Melanocyte of skin (primary cell): ENCODE results near the gene DTYMK. TPM values are rescaled to one million over a fixed set of nuclear protein-coding genes. Genes with fewer than 3 reads are reported as not detected.

Experiments used
- total RNA-seq, 2 donors: library from RNA; depleted of rRNA; stranded (reverse); fragments of >200 nt; gene quantifications; 2 replicates each; pipeline ENCODE4 v1.2.3, GENCODE V29; 2012

Gene DTYMK
- total RNA-seq, result 10 to 100 TPM; 34.1 to 86.6 TPM

DNA sequence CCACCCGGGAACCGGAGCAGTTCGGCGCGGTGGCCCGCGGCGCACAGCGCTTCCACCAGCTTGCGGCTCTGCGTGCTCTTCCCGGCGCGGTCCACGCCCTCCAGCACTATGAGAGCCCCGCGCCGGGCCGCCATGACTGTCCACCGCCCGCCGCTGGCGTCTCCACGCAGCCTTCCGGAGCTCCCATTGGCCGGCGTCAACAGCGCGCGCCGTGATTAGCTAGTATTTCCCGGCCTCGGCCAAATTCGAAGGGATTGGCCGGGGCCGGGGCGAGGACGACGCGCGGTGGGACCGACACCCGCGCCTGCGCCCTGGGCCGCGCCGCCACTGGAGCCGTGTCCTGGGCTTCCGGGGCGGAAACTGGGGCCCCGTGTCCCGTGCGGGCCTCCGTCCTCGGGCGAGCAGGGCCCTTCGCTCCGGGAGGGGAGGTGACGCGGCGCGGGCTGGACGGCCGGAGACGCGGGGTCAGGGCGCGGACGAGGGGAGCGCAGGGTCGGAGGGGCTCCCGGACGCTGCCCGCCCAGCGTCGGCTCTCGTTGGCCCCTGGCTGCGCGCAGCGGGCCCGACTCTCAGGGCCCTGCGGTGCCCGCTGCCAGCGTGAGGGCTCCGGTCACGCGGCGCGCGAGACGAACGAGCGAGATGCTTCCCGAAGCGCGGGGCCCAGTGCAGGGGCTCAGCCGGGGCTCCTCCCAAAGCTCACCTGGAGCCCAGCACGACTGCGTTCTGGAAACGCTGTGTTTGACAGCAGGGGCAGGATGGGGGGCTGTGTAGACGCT lies at the start of gene DTYMK:
TSS of gene DTYMK (minus strand) at position 166 of the 776 bp plus-strand sequence. CDS start at position 134, 32 bp downstream.

GRCh38 chr2:241734467-241735208 lies 48.0 kb upstream of the DTYMK start, which contains the start of gene D2HGDH:
D2HGDH (plus strand) TSS chr2:241734630; CDS start chr2:241735225, 595 bp downstream.

DNA sequence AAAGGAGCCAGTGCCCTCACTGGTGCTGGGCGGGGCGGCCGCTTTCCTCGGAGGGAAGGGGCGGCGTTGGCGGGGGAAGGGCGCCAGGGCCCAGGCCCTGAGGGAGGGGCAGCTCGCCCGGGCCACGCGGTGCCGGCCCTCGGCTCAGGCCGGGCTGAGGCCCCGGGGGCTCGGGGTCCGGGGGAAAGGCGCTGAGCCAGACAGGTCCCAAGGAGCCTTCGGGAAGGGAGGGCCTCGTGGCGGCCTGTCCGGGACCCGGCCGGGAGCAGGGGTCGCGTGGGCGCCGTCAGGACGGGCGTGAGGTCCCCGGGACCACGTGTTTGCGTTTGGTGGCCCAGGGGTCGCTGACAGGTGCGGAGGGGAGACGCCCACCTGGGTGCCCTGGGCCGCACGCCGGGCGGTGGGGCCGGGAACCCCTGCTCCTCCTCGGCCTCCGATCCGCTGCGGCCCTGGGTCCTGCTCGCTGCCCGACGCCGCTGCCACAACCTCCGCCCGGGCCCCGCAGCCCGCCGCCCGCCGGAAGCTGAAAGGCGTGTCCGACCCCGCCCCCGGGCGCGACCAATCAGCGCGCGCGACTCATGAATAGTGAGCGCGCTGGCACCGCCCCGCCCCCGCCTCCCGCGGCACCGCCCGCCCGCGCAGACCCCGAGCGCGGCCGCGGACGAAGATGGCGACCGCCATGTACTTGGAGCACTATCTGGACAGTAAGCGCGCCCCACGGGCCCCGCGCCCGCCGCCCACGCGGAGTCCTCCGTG lies 15.0 kb upstream of the DTYMK start, which contains the start of gene ING5:
TSS of gene ING5 (plus strand) at position 641 of the 756 bp plus-strand sequence. CDS start at position 668, 27 bp downstream.

GRCh38 chr2:241637018-241637794 lies 49.4 kb downstream of the DTYMK start, which contains the start of the genes ATG4B and THAP4:
ATG4B (plus strand) TSS chr2:241637693; CDS start chr2:241637715, 22 bp downstream.
THAP4 (minus strand) TSS chr2:241637158; CDS start chr2:241637017, 141 bp downstream.

Other genes starting within 250 kb of the DTYMK start
- 100 to 1,000 TPM; 115 to 145 TPM for gene STK25, start 178.2 kb downstream of the DTYMK start, total RNA-seq
- gene BOK, start 128.1 kb downstream of the DTYMK start, total RNA-seq, result 1 to 10 TPM; 3.3 to 10.0 TPM
- 10 to 100 TPM; 37.9 to 68.3 TPM for gene THAP4, start 49.7 kb downstream of the DTYMK start, total RNA-seq
- 10 to 100 TPM; 70.9 to 72.3 TPM for gene ATG4B, start 49.1 kb downstream of the DTYMK start, total RNA-seq
- 10 to 100 TPM in 1 of 2 donors, 1 to 10 TPM in 1; 7.6 to 11.0 TPM for gene ING5, start 15.2 kb upstream of the DTYMK start, total RNA-seq
- 10 to 100 TPM in 1 of 2 donors, 1 to 10 TPM in 1; 10.0 to 15.8 TPM for gene D2HGDH, start 47.8 kb upstream of the DTYMK start, total RNA-seq
- gene GAL3ST2, start 90.0 kb upstream of the DTYMK start, total RNA-seq, result under 1 TPM in 1 of 2 donors, not detected in 1; 0.34 TPM
- gene NEU4, start 122.4 kb upstream of the DTYMK start, total RNA-seq, result not detected
- not detected for gene PDCD1, start 172.1 kb upstream of the DTYMK start, total RNA-seq
- gene RTP5, start 182.9 kb upstream of the DTYMK start, total RNA-seq, result not detected